HG03039 (cell line): ENCODE data around the gene NDUFB10.

ENCODE experiments used
- ATAC-seq: cut with Tn5 transposase; IDR thresholded peaks from one replicate; pipeline ENCODE4 v1.9.1; 2021; ENCODE audit warnings: mild to moderate bottlenecking, moderate library complexity; ENCODE audit not compliant: unreplicated experiment

NDUFB10 gene

DNA sequence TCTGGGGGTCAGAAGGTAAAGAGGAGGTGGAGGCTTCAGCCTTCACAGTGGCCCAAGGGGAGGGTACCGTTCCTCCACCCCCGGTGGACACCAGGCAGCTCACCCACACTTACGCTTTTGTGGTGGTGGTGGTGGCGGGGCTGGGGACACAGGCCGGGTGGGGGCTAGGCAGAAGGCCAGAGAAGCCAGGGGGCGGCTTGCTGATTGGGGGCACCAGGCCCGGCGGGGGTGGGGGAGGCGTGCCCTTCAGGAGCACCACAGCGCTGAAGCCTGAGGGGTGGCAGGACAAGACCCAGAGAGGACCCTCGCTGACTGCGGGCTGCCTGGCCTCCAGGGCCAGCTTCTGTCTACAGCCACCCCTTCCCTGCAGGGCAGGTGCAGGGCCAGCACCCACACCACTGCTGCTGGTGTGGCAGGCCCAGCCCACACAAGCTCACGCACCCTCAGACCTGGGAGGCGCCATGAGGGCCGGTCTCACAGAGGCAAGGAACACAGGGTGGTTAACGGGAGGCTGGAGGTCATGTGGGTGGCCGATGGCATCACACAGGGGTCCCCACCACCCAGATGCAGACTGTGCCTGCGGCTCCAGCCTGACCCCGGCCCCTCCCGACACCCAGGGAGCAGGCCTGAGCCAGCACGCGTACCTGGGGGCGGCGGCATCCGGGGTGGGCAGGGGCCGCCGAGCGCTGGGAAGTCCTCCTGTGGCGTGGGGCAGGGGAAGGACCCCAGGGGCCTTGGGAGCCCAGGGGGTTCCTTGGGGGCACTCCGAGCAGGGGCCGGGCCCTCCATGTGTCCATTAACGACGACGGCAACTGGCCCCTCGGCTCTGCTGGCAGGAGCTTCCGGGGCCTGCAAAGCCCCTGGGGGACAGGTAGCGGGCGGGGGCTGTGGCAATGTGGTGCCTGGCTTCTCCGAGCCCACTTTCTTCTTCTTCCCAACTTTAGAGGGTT lies 39.8 kb downstream of the NDUFB10 start:
- ATAC-seq: no peak

- no peak for ATAC-seq
Observed at GRCh38 chr16:1999866-2000514, 40.7 kb downstream of the NDUFB10 start.

DNA sequence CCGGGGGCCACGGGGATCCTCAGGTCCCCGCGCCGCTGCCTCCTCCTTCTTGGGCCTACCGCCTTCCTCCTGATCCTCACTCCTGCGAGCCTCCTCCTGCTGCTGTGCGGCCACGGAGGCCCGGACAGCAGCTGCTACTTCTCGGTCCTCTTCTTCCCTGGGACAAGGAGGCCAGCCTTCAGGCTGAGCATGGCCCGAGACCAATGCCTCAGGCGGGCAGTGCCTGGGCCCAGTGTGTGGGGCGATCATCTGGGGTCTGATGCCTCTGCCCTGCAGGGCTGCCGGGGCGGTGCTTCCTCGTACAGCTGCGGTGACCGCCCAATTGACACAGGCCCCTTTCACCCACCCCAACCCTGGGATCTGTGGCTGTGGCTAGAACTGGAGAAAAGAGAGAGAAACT lies 41.7 kb downstream of the NDUFB10 start:
- no peak for ATAC-seq

DNA sequence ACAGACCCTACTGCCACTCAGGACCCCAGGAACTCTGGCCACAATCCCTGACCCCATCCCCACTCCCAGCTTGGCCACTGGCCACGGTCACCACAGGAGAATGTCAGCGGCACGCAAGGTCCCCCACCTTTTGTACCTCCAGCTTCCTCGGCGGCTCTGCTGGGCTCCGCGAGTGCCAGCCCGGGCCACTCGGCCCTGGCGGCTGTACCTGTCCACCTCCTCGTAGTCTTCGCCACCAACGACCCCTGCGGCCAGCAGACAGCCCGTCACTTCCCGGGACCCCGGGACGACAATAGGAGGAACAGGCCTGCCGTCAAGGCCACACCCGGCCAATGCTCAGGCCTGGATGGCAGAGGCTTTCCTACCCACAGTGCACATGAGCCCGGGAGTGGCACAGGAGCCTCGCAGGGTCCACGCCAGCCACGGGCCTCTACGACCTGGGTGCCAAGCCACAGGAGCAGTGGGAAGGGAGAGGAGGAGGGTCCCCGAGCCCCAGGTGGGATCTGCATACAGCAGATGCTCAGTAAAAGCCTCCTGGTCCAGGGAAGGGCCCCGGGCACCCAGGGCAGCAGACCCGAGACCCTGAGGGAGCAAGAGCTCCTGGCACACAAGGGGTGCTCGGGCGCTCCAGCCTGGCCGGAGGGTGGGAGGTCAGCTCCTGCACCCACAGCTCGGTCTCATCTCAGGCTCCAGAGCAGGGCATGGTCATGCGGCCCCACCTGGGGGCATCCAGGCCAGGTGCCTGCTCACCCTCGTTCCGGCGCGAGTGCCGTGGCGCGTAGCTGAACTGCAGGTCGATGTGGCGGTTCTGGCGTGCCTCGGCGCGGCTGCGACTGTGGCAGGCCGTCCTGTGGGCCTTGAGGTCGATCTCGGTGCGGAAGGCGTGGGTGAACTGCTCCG lies 42.4 kb downstream of the NDUFB10 start:
- ATAC-seq: no peak

DNA sequence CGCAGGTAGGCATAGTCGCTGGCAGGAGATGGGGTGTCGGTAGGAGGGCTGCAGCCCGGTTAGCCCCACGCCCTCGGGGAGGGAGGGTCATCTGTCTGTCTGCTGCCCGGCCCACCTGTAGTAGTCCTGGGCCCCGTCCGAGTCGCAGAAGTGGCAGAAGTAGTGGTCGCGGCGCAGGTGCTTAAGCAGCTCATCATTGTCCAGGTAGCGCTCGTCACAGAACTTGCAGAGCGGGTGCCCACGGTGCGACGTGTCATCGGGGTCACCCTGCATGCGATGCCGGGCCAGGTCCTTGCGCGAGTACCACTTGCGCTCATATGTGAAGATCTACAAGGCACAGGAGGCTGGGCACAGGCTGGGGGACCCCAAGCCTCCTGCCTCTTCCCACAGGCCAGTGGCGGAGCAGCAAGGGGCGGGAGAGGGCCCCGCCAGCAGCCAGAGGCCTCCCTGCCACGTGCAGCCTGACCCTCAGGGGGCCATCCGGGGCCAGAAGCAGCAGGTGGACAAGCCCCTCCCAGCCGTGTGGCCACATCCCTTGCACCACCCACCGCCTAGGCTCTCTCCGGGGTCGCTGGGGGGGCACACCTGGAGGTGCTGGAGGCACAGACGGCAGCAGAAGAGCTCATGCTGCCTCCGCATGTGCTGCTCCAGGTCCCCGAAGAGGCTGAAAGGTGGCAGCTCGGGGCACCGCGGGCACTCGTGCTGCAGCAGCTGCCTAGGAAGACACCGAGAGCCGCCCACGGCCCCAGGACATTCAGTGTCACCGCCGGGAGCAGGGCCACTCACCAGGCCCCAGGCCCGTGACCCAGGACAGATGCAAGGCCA lies 43.3 kb downstream of the NDUFB10 start:
- ATAC-seq: no peak

DNA sequence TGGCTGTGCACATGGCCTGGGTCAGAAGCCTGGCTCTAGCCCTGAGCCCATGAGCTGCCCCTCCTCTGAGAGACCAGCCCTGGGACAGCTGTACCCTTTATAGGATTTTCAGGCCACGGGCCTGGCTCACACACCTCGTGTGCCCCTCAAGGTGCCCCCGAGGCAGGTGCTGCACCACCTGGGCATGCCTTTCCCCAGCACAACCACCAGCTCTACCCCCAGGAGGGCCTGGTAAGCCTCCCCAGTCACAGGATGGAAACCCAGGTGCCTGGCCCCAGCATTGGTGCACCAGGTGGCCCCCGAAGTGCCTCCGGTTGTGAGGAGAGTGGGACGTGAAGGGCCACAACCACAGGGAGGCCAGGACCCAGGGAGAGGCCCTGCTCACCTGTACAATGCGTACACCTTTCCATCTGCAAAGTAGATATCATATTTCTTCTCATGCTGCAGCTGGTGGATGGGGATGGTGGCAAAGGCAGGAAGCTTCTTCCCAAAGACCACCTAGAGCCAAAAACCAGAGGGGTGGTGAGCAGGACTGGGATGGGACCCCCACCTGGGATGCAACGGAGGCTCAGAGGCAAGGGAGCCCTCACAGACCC lies 44.0 kb downstream of the NDUFB10 start:
- ATAC-seq: no peak

DNA sequence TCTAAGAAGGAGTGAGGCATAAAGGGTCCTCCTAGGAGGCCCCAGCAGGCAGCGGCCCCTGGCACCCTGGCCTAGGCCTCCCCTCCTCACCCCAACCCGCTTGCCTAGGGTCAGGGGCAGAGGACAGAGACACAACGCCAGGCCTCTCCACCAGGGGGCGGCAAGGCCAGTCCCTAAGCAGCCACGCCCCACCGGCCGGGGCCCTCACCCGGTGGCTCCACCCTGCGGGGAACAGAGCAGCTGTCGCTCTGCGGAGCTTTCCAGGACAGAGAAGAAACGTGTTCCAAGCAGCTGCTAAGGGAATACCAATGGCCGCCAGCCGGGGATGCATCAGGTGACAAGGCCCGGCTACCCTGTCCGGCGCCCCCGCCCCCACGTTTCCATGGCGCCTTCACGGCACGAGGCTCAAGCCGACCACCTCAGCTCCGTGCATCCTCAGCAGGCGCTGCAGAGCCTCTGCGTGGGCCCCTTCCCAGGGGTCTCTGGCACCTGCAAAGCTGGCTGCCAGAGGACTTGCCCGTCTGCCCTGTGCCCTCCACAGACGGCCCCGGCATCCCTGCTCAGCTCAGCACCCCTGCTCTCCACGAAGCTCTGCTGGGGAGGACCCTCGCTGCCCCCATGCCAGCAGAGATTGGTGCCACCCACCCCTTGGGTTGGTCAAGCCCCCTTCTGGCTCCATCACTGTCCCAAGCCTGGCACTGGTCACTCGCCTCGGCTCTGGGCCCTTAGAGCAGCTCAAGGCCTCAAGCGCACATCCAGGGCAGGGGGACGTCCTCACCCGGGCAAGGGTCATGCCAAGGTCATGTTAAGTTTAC lies 44.7 kb downstream of the NDUFB10 start:
- ATAC-seq: no peak

GRCh38 chr16:2004795-2005517 lies 45.6 kb downstream of the NDUFB10 start:
- no peak for ATAC-seq

DNA sequence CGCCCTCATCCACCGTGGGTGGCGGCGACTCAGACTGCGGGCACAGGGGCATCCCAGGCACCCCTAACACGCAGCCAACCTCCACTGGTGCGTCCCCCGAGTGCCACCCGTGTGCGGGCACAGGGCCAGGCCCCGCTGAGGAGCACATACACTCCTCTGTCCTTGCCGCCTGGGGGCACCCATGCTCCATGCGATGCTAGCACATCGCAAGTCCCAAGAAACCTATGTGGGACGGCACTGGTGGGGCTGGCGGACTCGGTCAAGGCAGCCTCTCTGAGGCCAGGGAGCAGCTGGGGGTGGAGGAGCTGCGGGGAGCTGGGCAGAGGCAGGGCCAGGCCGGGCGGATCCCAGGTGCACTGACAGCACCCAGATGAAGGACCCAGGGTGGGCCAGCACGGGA lies 46.3 kb downstream of the NDUFB10 start:
- no peak for ATAC-seq

DNA sequence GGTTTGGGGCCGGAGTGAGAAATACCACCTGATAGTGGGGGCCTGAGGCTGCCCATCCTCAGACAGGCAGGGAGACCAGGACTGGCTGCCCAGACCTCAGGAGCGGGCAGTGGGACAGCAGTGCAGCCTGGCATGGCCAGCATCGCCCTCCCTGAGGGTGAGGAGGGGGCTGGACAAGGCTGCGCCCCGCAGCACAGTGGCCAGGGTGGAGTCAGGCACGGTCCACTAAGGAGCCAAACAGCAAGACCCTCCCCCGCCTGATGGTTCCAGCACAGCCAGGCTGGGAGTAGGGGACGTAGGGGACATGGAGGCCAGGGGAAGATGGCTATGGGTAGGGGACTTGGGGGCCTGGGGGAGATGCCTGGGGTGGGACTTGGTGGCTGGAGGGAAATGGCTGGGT lies 47.0 kb downstream of the NDUFB10 start:
- ATAC-seq: no peak

DNA sequence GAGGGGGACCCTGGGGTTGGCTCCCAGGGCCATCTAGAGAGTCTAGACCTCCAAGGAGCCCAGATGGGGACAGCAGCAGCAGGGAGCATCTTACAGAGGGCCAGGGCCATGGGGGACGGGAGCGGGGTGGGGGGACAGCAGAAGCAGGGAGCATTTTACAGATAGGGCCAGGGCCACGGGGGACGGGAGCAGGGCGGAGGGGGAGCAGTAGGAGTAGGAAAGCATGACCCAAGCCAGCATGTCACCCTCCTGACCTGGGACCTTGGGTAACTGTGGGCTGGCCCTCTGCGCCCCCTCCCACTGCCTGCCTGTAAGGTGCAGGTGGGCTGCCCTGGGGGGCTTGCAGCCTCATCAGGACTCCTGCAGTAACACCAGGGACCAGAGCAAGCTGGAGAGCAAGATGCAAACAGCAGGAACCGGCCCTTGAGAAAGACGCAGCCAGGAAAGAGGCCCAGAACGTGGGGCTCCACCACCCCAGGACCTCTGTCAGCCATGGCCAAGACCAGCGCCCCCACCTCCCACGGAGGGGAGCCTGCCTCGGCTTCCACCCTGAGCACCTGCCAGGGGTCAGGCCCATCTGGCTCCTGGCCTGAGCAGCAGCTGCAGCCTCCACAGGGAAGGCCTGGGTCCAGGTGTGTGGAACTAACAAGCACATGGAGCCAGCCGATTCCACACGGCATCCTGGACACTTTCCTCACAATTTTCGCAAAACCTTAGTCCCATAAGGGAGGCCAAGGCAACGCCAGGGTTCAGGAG lies 47.9 kb downstream of the NDUFB10 start:
- no peak for ATAC-seq

GRCh38 chr16:2008009-2008526 lies 48.7 kb downstream of the NDUFB10 start:
- no peak for ATAC-seq

GRCh38 chr16:2008631-2009163 lies 49.4 kb downstream of the NDUFB10 start:
- ATAC-seq: no peak

DNA sequence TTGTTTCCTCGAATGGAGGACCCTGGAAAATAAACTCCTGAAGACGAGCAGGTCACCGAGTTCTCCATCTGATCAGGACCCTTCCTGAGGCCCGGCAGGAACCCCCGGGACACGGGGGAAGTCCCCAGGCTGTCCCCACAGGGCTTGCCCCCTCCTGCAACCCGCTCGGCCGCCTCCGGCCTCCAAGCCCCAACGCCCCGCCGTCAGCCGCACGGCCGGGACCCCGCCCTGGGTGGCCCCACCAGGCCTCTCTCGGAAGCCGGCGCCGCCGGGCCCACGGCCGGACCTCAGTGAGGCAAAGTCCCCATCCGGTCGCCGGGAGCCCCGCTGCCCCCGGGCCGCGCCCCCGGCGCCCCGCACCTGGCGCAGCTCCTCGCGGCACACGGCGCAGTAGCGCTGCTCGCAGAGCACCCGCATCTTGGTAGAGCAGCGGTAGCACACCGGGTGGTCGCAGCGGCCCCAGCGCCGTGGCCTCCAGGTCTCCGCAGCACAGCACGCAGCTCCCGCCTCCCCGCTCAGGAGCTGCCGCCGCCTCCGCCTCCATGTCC lies 49.9 kb downstream of the NDUFB10 start:
- peak; percentile 25 for ATAC-seq

- peak; percentile 80 for ATAC-seq
Observed at GRCh38 chr16:2009791-2010510, 50.6 kb downstream of the NDUFB10 start, which contains the start of gene ZNF598. Gene ZNF598 (minus strand): TSS chr16:2009821.
